GM15510 (cell line): ENCODE data around the gene CDKAL1.

Experiments used
- POLR2A ChIP-seq: IDR thresholded peaks from 3 replicates; pipeline ENCODE4 v1.6.1; 2011; ENCODE audit warnings: borderline replicate concordance; ENCODE audit not compliant: insufficient read length; ENCODE audit errors: extremely low read depth

Gene CDKAL1

GRCh38 chr6:20747991-20748390 lies 213.7 kb downstream of the CDKAL1 start:
- TF ChIP-seq POLR2A: no peak

GRCh38 chr6:20751293-20751935 lies 217.2 kb downstream of the CDKAL1 start:
- no peak for TF ChIP-seq POLR2A

GRCh38 chr6:20755631-20756030 lies 221.4 kb downstream of the CDKAL1 start:
- no peak for TF ChIP-seq POLR2A

GRCh38 chr6:20757761-20758160 lies 223.5 kb downstream of the CDKAL1 start:
- no peak for TF ChIP-seq POLR2A

- no peak for TF ChIP-seq POLR2A
These were observed 229.0 kb downstream of the CDKAL1 start for GRCh38 chr6:20763296-20763695.

GRCh38 chr6:20769631-20770030 lies 235.4 kb downstream of the CDKAL1 start:
- no peak for TF ChIP-seq POLR2A

GRCh38 chr6:20770773-20771172 lies 236.5 kb downstream of the CDKAL1 start:
- no peak for TF ChIP-seq POLR2A

- TF ChIP-seq POLR2A: no peak
These were observed 237.2 kb downstream of the CDKAL1 start for GRCh38 chr6:20771409-20771808.

- TF ChIP-seq POLR2A: no peak
These were observed 239.6 kb downstream of the CDKAL1 start for GRCh38 chr6:20773822-20774221.

- TF ChIP-seq POLR2A: no peak
These were observed 241.7 kb downstream of the CDKAL1 start for GRCh38 chr6:20775981-20776380.

GRCh38 chr6:20777801-20778200 lies 243.5 kb downstream of the CDKAL1 start:
- no peak for TF ChIP-seq POLR2A

- no peak for TF ChIP-seq POLR2A
These were observed 244.2 kb downstream of the CDKAL1 start for GRCh38 chr6:20778459-20778858.

GRCh38 chr6:20778912-20779311 lies 244.7 kb downstream of the CDKAL1 start:
- no peak for TF ChIP-seq POLR2A

GRCh38 chr6:20789162-20789561 lies 254.9 kb downstream of the CDKAL1 start:
- no peak for TF ChIP-seq POLR2A

- TF ChIP-seq POLR2A: no peak
These were observed 256.0 kb downstream of the CDKAL1 start for GRCh38 chr6:20790032-20790791.

GRCh38 chr6:20791074-20791473 lies 256.8 kb downstream of the CDKAL1 start:
- no peak for TF ChIP-seq POLR2A
